K562 (cell line): ENCODE results near the gene RCSD1. TPM values are rescaled to one million over a fixed set of nuclear protein-coding genes. Genes with fewer than 3 reads are reported as not detected.

Experiments used
- ATAC-seq: fragments of 200-7000 bp; cut with Tn5 transposase; 3 replicates; pipeline ENCODE4 v1.9.1; 2020; ENCODE audit warnings: moderate library complexity
- BruUV-seq: library from RNA; stranded (reverse); fragments of 400-500 nt; replicated peaks from 2 replicates; lab custom pipeline; 2021; lab: Mats Ljungman, UMichigan
- CTCF ChIA-PET: fragments of 300-600 bp; formaldehyde crosslinking; extraction: SDS; loops from one replicate; lab custom pipeline; 2021; ENCODE audit warnings: low intra/inter-chr PET ratio; lab: Yijun Ruan, JAX
- POLR2A ChIA-PET: fragments of 300-600, 350-650 bp; sonication (Branson Sonifier 250); formaldehyde crosslinking; extraction: SDS; loops from one replicate; lab custom pipeline; 2021; ENCODE audit warnings: antibody characterized with exemption, inconsistent platforms; lab: Yijun Ruan, JAX
- DNase-seq, 4 experiments: peaks; one replicate each; pipeline versions ENCODE4 v3.0.0 to v3.0.0-alpha.2; 2011 to 2018; ENCODE audit warnings: low spot score in 3 of 4, mixed read lengths in 3 of 4; ENCODE audit errors: extremely low read depth in 1 of 4
- FAIRE-seq: peaks from 2 replicates; lab custom pipeline; 2011; peaks lifted over from hg19 to GRCh38; lab: Jason Lieb, UNC
- H2AFZ ChIP-seq: 2 replicates; pipeline ENCODE4 v1.6.0; 2011; ENCODE audit warnings: low read depth, low read length, control low read depth, inconsistent platforms
- H3K27ac ChIP-seq: fragments of 200-600 bp; 3 replicates; pipeline ENCODE4 v1.8.0; 2011; ENCODE audit warnings: low read depth, mild to moderate bottlenecking, control low read depth, inconsistent platforms, low read length, moderate library complexity, mixed read lengths; ENCODE audit errors: extremely low read depth
- H3K27me3 ChIP-seq, 2 experiments: fragments of 300-600 bp in 1 of 2; 2 replicates in 1 of 2; 3 replicates in 1 of 2; pipeline versions ENCODE4 v1.6.0 to v1.8.0; 2011; ENCODE audit warnings: inconsistent platforms in 2 of 2, low read length in 2 of 2, mild to moderate bottlenecking in 1 of 2, mixed read lengths in 1 of 2, moderate library complexity in 1 of 2; ENCODE audit not compliant: control insufficient read depth in 2 of 2, insufficient read depth in 2 of 2
- H3K36me3 ChIP-seq: fragments of 300-600 bp; 3 replicates; pipeline ENCODE4 v1.8.0; 2011; ENCODE audit warnings: mild to moderate bottlenecking, low read length, inconsistent platforms; ENCODE audit not compliant: control insufficient read depth, insufficient read depth
- H3K4me1 ChIP-seq, 2 experiments: fragments of 200-600 bp in 1 of 2; replicated peaks in 1 of 2; 2 replicates in 1 of 2; 3 replicates in 1 of 2; pipeline versions ENCODE4 v1.5.1 to v1.8.0; 2011; ENCODE audit warnings: inconsistent platforms in 2 of 2, low read length in 2 of 2, mild to moderate bottlenecking in 1 of 2, mixed read lengths in 1 of 2, moderate library complexity in 1 of 2; ENCODE audit not compliant: control insufficient read depth in 2 of 2, insufficient read depth in 2 of 2
- H3K4me2 ChIP-seq: 2 replicates; pipeline ENCODE4 v1.6.1; 2011; ENCODE audit warnings: low read length, control low read depth, inconsistent platforms, mixed read lengths; ENCODE audit not compliant: insufficient read depth
- H3K4me3 ChIP-seq: fragments of 200-600 bp; sonication (generic), shearing (Covaris generic); 2 replicates; pipeline ENCODE4 v1.5.1; 2016; ENCODE audit warnings: control low read depth, inconsistent platforms
- H3K79me2 ChIP-seq: fragments of 200-600 bp; 3 replicates; pipeline ENCODE4 v1.8.0; 2011; ENCODE audit warnings: low read length, inconsistent platforms; ENCODE audit not compliant: control insufficient read depth, insufficient read depth
- H3K9ac ChIP-seq, 2 experiments: 2 replicates each; pipeline versions ENCODE4 v1.6.0 to v1.6.1; 2011; ENCODE audit warnings: low read depth in 2 of 2, low read length in 2 of 2, control low read depth in 1 of 2, inconsistent platforms in 1 of 2, mild to moderate bottlenecking in 1 of 2, mixed read lengths in 1 of 2; ENCODE audit not compliant: insufficient read depth in 1 of 2
- H3K9me1 ChIP-seq: one replicate; pipeline ENCODE4 v1.6.0; 2011; ENCODE audit warnings: inconsistent platforms, mild to moderate bottlenecking, low read length, moderate library complexity; ENCODE audit not compliant: control insufficient read depth, insufficient read depth
- H3K9me3 ChIP-seq: replicated peaks from 2 replicates; pipeline ENCODE4 v1.5.1; 2011; ENCODE audit warnings: low read depth, low read length, inconsistent platforms; ENCODE audit not compliant: control insufficient read depth, insufficient read depth
- H4K20me1 ChIP-seq: replicated peaks from 2 replicates; pipeline ENCODE4 v1.6.1; 2011; ENCODE audit warnings: low read length, inconsistent platforms, mixed read lengths; ENCODE audit not compliant: control insufficient read depth, insufficient read depth
- CTBP1 ChIP-seq: fragments of 450-650 bp; IDR thresholded peaks from 2 replicates; pipeline ENCODE4 v1.6.1; 2016; ENCODE audit warnings: borderline replicate concordance
- RCOR1 ChIP-seq, 2 experiments: IDR thresholded peaks; 2 replicates each; pipeline ENCODE4 v1.6.1; 2012; ENCODE audit warnings: low read depth in 2 of 2, low read length in 2 of 2, borderline replicate concordance in 1 of 2, improper control_type of control experiment in 1 of 2
- YBX1 ChIP-seq: fragments of 450-650 bp; IDR thresholded peaks from 2 replicates; pipeline ENCODE4 v1.7.1; 2016; ENCODE audit warnings: mild to moderate bottlenecking
- ZNF263 ChIP-seq: sonication (generic); formaldehyde crosslinking; IDR thresholded peaks from 2 replicates; pipeline ENCODE4 v1.8.0; 2022; ENCODE audit warnings: mild to moderate bottlenecking, missing genetic modification reagents, borderline replicate concordance
- WGBS: fragments of 100-300 bp; shearing (Covaris generic); methylation state at CpG from one replicate; pipeline ENCODE4 v1.1.6; 2016; ENCODE audit warnings: low coverage, mixed read lengths; ENCODE audit not compliant: insufficient coverage; ENCODE audit errors: missing lambda C conversion rate; 5-methylcytosine and 5-hydroxymethylcytosine counted together
- in situ Hi-C: fragments of 300-500 bp; cut with MboI; formaldehyde crosslinking; loops from 4 replicates; pipeline ENCODE4 v1.15.0; 2018; ENCODE audit warnings: inconsistent platforms, mixed read lengths
- intact Hi-C: fragments of 100-400 bp; cut with micrococcal nuclease; formaldehyde crosslinking; loops from 2 replicates; pipeline ENCODE4 v1.14.2; 2022
- polyA plus RNA-seq, 8 experiments: library from polyadenylated mRNA; depleted of rRNA in 4 of 8; stranded (reverse) in 5 of 8; unstranded in 3 of 8; fragments of >200 nt; fragmentation: Nextera tagmentation in 2 of 8; fragmentation: Illumina TruSeq in 1 of 8; extraction: Ambion mirVana in 2 of 8; extraction: Trizol in 1 of 8; gene quantifications; 2 replicates each; pipeline versions ENCODE4 v1.2.1 to v1.2.3, GENCODE V29; 2011 to 2014; ENCODE audit warnings: inconsistent platforms in 1 of 8, missing spikeins in 1 of 8
- total RNA-seq, 7 experiments: library from RNA; depleted of rRNA in 6 of 7; stranded (reverse); fragments of >200 nt in 6 of 7; fragmentation: Illumina TruSeq in 2 of 7; extraction: Trizol in 2 of 7; gene quantifications; 2 replicates each; pipeline versions ENCODE4 v1.2.1 to v1.2.3, GENCODE V29; 2011 to 2021; ENCODE audit warnings: low replicate concordance in 1 of 7
- TF ChIP-seq, protein P1 (sequence below): IDR thresholded peaks from 2 replicates; pipeline ENCODE4 v1.6.1; 2011; ENCODE audit warnings: borderline replicate concordance, low read depth, mild to moderate bottlenecking, moderate library complexity, low read length; ENCODE audit not compliant: insufficient read depth, poor library complexity, severe bottlenecking
- TF ChIP-seq, protein P2 (sequence below): fragments of 450-650 bp; IDR thresholded peaks from 2 replicates; pipeline ENCODE4 v1.6.1; 2016

RCSD1 gene
- total and polyA plus RNA-seq, 9 of the 15 experiments (the other 6 are each of a cell fraction or from before 2014, with no cell fraction given): 7.8 to 69.8 (median 45.3) TPM

DNA sequence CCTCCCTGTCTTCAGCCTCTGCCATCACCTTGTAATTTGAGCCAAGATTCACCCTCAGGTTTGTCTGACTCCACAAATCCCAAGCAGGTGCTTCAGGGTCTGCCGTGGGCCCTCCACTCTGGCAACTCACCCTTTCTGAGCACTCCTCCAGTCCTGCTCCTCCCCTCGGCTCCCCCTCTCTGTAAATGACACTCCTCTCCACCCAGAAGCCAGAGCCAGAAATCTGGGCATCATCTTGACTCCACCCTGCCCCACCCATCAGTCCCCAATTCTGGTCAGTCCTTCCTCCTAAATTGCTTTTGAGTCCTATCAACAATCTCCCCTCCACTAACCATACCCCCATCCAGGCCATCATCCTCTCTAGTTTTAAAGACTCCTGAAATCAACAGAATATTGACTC, 40.5 kb downstream of the RCSD1 start:
- no peak overlapping the region for H3K27ac ChIP-seq
- H3K4me1 ChIP-seq: peaks cover 14 to 16% of the 10 kb centered on the region in 2 experiments; a peak in 3 of 5 replicates
- no peaks in the 10 kb centered on the region for H3K79me2 ChIP-seq
- no peaks in the 10 kb centered on the region for H4K20me1 ChIP-seq
- peak in 3 of 4 experiments; percentile 31 to 54 (median 34) for DNase-seq
- H3K27me3 ChIP-seq: no peaks in the 10 kb centered on the region
- H3K4me2 ChIP-seq: no peak overlapping the region
- no peak for FAIRE-seq
- ATAC-seq: peak; percentile 74
- peaks cover 20% of the 10 kb centered on the region for H3K36me3 ChIP-seq
- TF ChIP-seq ZNF263 (CRISPR knock-in tag): peak; percentile 60; the same call in 1 of the 2 replicates
- TF ChIP-seq, protein P1, sequence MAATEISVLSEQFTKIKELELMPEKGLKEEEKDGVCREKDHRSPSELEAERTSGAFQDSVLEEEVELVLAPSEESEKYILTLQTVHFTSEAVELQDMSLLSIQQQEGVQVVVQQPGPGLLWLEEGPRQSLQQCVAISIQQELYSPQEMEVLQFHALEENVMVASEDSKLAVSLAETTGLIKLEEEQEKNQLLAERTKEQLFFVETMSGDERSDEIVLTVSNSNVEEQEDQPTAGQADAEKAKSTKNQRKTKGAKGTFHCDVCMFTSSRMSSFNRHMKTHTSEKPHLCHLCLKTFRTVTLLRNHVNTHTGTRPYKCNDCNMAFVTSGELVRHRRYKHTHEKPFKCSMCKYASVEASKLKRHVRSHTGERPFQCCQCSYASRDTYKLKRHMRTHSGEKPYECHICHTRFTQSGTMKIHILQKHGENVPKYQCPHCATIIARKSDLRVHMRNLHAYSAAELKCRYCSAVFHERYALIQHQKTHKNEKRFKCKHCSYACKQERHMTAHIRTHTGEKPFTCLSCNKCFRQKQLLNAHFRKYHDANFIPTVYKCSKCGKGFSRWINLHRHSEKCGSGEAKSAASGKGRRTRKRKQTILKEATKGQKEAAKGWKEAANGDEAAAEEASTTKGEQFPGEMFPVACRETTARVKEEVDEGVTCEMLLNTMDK: no peak
- TF ChIP-seq CTBP1: peak; percentile 68; the same call in 1 of the 2 replicates
- TF ChIP-seq, protein P2, sequence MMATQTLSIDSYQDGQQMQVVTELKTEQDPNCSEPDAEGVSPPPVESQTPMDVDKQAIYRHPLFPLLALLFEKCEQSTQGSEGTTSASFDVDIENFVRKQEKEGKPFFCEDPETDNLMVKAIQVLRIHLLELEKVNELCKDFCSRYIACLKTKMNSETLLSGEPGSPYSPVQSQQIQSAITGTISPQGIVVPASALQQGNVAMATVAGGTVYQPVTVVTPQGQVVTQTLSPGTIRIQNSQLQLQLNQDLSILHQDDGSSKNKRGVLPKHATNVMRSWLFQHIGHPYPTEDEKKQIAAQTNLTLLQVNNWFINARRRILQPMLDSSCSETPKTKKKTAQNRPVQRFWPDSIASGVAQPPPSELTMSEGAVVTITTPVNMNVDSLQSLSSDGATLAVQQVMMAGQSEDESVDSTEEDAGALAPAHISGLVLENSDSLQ: peak; percentile 19; the same call in 1 of the 2 replicates
- TF ChIP-seq YBX1: no peak
- TF ChIP-seq RCOR1 (IDR thresholded peaks at IDR 0.05; ENCODE audit: borderline replicate concordance in 1 of 2, low read depth in 2 of 2, low read length in 2 of 2): peak in 1 of 2 experiments; percentile 59; a peak in 1 of 4 replicates
- BruUV-seq: no TSS peak
- intact Hi-C loops (no loop called here), in situ Hi-C loops (no loop called here)
- no peak overlapping the region for H2AFZ ChIP-seq
- POLR2A ChIA-PET: interaction anchor here (0.8 kb wide), 1 partner anchor 17 kb away, joined by 3 read pairs; no protein-coding TSS in a partner anchor
- peak overlapping the region in 1 of 2 experiments; percentile 7; a peak in 1 of 4 replicates for H3K9ac ChIP-seq
- H3K9me1 ChIP-seq: no peaks in the 10 kb centered on the region
- H3K4me3 ChIP-seq: no peak overlapping the region
- WGBS: 44% methylated on average over 2 of the region's 2 CpGs
- CTCF ChIA-PET: no interaction called here
- no peaks in the 10 kb centered on the region for H3K9me3 ChIP-seq
